HG02870 (cell line): ENCODE data around the gene PCGF5.
"Not testable (repeated sequence)": the region's sequence is repeated elsewhere in the genome, so short reads cannot be mapped to it uniquely, and the experiment has no call there.

Source experiments
- ATAC-seq: cut with Tn5 transposase; IDR thresholded peaks from one replicate; pipeline ENCODE4 v1.9.1; 2021; ENCODE audit warnings: mild to moderate bottlenecking, moderate library complexity; ENCODE audit not compliant: unreplicated experiment

Gene PCGF5

DNA sequence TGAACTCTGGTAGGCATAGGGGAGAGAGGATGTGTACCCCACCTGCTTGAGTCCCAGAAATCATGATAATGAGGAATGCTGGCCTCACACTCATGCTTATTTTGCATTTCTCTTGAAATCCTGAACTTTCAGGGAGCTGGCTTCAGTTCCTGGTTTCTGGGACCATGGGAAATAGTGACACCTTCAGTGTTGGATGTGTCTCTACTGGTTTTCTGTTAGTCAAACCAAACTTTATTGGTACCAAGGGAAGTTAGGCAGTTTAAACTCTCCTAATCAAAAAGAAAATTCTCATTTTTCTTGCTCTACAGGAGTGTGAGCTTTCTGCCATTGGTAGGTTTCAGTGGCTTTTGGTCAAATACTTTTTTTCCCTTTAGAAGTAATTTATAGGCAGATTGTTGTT lies 11.8 kb upstream of the PCGF5 start:
- ATAC-seq = no peak

GRCh38 chr10:91210014-91210413 lies 10.4 kb upstream of the PCGF5 start:
- no peak for ATAC-seq

- peak; percentile 81 for ATAC-seq
These were observed 10.0 kb upstream of the PCGF5 start for GRCh38 chr10:91210435-91210834.

DNA sequence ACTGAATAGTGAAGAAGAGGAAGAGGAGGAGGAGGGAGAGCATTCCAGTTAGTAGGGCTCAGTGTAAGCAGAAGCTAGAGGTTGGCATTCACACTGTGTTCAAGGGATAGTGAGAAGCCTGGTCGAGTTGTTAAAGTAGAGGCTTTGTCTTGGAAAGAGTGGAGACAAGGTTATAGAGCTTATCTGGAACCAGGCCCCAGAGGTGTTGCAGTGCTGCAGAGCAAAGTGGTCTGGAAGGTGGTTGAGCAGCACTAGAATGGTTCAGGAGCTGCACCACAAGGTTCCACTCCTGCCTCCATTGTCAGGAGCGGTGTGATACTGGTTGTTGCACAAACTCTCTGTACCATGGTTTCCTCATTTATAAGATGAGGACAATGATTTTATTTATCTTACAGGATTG lies 8.8 kb upstream of the PCGF5 start:
- no peak for ATAC-seq

DNA sequence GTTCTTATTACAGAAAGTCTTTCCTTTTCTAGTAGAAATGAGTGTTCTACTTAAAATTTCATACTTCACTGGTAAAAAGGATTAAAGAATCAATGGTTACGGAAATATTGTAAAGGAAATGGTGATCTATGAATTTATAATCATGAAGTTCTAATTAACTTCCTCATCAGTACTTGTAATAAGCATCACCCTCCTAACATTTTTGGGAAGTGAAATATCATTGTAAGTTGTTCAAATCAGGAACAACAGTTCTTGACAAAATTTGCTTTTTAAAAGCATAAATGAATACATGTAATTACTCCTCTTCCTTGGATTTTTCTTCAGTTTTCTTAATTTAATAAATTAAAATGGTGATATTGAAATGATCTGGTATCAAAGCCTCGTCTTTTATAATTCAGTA lies 5.6 kb upstream of the PCGF5 start:
- no peak for ATAC-seq

DNA sequence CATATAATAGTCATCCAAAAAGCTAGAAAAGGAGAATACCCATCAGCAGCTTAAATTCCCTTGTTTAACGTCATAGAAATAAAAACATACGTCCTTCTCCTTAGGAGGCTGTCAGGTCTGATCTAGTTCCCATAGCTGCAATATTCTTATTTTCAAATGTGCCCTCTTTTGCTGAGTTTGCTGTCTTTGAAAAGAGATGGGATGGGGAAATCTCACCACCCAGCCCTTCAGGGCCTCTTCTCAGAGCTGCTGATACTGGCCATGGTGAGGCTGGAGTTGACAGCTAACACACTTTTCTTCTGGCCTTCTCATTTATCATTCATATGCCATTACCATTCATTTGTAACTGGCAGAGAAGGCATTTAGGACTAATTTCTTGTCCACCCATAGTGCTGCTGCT lies 5.1 kb upstream of the PCGF5 start:
- no peak for ATAC-seq

DNA sequence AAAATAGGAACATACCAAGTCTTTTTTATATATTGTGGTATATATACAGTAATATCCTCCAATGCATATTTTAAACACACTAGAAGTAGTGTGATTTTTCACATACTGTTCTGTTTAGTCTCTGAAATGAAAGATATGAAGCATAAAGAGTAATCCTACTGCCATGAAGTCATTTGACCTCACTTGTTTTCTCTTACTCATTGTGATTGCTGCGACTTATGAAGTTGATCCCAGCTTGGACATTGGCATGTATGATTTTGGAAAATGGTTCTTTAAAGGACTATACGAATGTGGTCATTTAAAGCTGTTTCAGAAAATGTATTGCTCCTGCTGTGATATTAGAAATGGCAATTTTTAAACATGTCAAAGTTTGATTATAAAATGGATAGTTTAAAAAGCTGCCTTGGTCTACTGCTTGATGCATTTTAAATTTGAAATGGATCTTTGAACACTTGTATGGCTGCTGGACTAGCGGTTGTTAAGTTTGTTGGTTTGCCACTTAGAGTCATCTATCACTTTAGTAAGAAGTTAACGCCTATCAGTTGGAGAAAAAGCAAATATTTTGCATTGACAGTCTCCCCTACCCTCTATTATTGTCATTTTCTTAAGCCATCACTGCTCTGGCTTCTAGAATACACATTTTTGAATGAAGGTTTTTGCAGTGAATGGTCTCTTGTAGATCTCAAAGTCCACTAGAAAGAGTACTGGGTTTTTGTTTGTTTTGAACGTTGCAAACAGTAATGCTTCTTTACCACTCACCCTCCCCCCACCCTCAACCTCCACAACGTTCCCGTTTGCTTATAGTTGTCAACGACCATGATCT lies 881 bp upstream of the PCGF5 start:
- no peak for ATAC-seq

GRCh38 chr10:91220954-91221675 lies 652 bp downstream of the PCGF5 start:
- ATAC-seq = peak; percentile 29

GRCh38 chr10:91226093-91226492 lies 5.6 kb downstream of the PCGF5 start:
- no peak for ATAC-seq

DNA sequence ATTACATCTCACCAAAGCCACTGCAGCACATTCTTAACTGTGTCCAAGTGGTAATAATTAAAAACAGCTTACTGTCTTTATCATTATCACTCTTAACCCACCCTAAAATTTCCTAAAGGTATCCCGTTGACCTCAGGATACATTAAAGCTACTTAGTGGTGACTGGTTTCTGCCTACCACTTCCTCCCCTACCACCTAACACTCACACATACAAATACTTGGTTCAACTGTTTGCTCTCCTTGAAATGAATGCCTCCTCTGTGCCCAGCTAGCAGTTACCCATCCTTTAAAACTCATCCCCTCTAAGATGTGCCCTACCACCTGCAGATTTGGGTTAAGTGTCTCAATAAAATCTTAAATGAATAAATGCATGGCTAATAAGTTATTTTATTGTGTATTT lies 7.1 kb downstream of the PCGF5 start:
- no peak for ATAC-seq

DNA sequence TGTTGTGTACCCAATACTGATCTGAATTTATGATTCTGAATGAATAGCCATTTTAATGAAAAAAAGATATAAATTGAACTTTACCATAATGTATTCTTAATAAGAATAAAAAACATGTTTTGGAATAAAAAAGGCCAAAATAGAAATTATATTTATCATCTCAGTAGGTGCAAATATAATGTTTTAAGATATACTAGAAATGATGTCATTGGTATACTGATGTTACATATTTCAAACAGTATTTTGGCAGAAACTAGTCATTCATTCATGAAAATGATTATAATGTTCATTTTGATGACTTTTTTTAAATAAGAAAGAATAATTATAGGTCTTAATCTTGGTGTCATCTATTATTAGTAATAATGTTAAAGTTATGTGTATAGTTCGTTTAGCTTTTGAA lies 9.2 kb downstream of the PCGF5 start:
- no peak for ATAC-seq

- no peak for ATAC-seq
These were observed 17.7 kb downstream of the PCGF5 start for GRCh38 chr10:91238191-91238590.

DNA sequence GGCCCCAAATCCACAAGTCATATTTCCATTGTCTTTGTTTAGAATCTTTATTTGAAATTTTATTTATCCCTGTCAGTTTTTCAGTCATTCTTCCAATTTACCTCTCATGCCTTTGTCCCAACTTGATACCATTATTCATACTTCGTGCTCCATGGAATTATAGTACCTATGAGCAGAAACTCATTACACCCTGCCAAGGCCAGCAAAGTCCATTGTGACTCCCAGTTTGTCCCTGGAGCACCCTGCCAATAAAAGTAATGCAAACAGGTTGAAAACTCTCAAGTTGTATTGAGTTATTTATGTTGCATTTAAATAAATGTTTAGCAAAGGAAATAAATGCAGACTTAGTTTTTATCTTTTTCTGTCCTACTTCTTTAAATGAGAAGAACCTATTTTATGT lies 19.3 kb downstream of the PCGF5 start:
- no peak for ATAC-seq

- no peak for ATAC-seq
These were observed 22.5 kb downstream of the PCGF5 start for GRCh38 chr10:91242940-91243339.

DNA sequence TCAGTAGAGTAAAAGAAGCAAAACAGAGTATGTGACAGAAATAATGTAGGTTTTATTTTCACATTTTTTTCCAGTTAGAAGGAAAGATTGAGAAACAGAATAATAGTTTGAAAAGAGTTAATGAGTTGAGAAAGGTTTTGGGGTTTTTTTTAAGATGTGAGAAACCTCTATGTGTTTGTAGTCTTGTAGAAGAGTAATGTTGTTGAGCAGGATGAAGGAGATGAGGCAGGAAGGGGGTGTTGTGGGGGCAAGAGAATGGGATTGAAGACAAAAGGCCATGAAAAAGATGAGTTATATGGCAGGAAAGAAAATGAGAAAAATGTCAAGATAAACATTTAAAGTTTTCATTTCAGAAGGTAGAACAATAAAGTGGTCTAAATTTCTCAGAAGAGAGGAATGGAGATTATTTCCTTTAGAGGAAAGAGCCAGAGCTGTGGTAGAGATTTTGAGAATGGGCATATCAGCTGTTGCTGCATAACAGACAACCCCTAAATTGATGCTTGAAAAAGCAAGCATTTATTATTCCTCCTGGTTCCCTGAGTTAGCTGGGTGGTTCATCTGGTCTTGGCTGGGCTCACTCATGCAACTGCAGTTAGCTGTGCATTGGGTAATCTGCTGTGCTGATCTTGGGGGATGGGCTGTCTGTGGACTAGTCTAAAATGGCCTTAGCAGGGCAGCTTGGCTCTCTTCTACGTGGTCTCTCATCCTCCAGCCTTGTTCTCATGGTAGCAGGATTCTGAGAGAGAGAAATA lies 27.1 kb downstream of the PCGF5 start:
- no peak for ATAC-seq

GRCh38 chr10:91249700-91250099 lies 29.2 kb downstream of the PCGF5 start:
- no peak for ATAC-seq

DNA sequence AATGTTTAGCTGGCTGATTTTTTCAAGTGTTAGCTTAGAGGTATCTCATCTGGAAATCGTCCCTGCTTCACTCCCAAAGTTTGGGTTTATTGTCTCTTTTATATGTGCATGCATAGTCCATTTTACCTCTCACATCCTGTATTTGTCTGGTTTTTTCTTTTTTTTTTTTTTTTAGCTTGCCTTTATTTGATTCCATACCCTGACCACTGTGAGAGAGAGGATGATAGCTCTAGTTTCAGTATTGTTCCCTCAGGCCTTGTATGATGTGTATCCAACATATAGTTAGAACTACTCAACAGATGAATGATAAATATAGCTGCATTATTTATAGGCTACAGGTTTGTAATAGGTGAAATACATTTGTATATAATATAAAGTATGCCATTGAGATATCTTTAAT lies 29.9 kb downstream of the PCGF5 start:
- ATAC-seq = no peak

DNA sequence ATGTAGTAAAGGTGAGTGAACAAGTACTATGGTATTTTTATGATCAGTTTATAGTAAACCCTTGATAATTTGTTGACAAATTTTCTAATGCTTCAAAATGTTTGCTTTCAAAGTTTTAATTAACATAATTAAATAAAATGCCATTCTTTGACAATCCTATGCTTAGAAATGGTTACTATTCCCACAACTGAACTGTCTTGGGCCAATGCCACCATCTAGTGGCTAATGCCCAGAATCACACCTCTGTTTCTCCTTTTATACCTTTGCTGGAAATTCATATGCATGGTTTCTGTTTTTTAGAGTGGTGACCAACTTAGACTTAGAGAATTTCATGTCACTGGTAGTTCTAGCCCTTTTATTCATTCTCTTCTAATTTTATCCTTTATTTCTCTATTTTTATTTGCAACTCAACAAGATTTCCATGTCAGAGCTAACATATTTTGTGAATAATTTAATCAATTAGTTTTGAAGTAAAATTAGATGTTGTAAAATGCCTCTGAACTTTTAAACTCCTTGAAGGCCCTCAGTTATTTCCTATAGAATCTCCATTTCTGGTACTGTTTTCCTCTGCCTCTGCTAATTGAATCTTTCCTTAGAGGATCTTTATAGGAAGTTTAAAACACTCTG lies 31.1 kb downstream of the PCGF5 start:
- no peak for ATAC-seq

DNA sequence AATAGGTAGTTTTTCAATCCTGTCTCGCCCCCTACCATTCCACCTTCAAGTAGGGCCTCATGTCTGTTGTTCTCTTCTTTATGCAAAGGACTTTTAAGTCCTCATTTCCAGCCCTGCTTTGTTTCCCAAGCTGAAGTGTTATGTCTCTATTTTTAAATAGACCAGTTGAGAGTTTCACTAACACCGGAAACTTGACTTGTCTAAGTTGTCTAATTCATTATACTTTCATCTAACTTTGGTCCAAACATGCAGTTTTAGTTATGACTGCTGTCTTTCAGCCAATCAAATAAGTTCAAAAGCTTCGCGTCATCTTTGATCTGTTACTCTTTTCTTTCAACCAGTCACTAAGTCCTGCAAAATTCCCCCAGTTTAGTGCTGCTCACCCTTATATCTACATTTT lies 32.8 kb downstream of the PCGF5 start:
- no peak for ATAC-seq

DNA sequence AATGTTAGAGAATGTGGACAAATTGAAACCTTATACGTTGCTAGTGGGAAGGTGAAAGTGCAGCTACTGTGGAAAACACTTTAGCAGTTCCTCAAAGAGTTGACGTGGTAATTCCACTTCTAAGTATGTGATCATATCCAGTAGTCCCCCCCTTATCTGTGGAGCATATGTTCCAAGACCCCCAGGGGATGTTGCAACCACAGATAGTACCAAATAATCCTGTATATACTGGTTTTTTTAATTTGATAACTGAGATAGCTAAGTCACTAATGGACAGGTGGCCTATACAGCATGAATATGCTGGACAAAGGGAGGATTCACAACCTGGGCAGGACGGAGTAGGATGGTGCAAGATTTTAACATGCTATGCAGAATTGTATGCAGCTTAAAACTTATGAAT lies 36.8 kb downstream of the PCGF5 start:
- ATAC-seq = no peak

DNA sequence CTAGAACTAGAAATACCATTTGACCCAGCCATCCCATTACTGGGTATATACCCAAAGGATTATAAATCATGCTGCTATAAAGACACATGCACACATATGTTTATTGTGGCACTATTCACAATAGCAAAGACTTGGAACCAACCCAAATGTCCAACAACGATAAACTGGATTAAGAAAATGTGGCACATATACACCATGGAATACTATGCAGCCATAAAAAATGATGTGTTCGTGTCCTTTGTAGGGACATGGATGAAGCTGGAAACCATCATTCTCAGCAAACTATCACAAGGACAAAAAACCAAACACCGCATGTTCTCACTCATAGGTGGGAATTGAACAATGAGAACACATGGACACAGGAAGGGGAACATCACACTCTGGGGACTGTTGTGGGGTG lies 40.0 kb downstream of the PCGF5 start:
- ATAC-seq = not testable (repeated sequence)
